Trophoblast cell (in vitro differentiated cells and primary cell): Measurements from ENCODE around the gene SMAP1.

ENCODE experiments used
- DNase-seq, 2 donors: peaks; one replicate each; pipeline ENCODE4 v3.0.0-alpha.2; 2016
- H2AFZ ChIP-seq: 2 replicates; pipeline ENCODE4 v1.6.1; 2013; ENCODE audit warnings: low read length, moderate library complexity, mild to moderate bottlenecking; ENCODE audit not compliant: insufficient read depth, poor library complexity
- H2AK5ac ChIP-seq: 2 replicates; pipeline ENCODE4 v1.6.1; 2013; ENCODE audit warnings: mild to moderate bottlenecking, low read length
- H2BK120ac ChIP-seq: 2 replicates; pipeline ENCODE4 v1.6.1; 2013; ENCODE audit warnings: low read length, mild to moderate bottlenecking, moderate library complexity; ENCODE audit not compliant: insufficient read depth, poor library complexity
- H2BK12ac ChIP-seq: 2 replicates; pipeline ENCODE4 v1.6.1; 2013; ENCODE audit warnings: mild to moderate bottlenecking, low read length, moderate library complexity
- H2BK5ac ChIP-seq: 2 replicates; pipeline ENCODE4 v1.6.1; 2013; ENCODE audit warnings: low read length, low read depth, moderate library complexity, mild to moderate bottlenecking; ENCODE audit not compliant: poor library complexity
- H3K14ac ChIP-seq: 2 replicates; pipeline ENCODE4 v1.6.1; 2013; ENCODE audit warnings: mild to moderate bottlenecking, low read length
- H3K18ac ChIP-seq: 2 replicates; pipeline ENCODE4 v1.6.1; 2013; ENCODE audit warnings: mild to moderate bottlenecking, low read length
- H3K23ac ChIP-seq: 2 replicates; pipeline ENCODE4 v1.6.1; 2013; ENCODE audit warnings: low read length
- H3K27ac ChIP-seq: 2 replicates; pipeline ENCODE4 v1.5.1; 2013; ENCODE audit warnings: low read depth, mild to moderate bottlenecking, inconsistent platforms, low read length, moderate library complexity
- H3K27me3 ChIP-seq: 2 replicates; pipeline ENCODE4 v1.6.1; 2013; ENCODE audit warnings: inconsistent platforms, mild to moderate bottlenecking, low read length, moderate library complexity; ENCODE audit not compliant: insufficient read depth
- H3K36me3 ChIP-seq, 2 experiments: 1 replicate in 1 of 2; 2 replicates in 1 of 2; pipeline ENCODE4 v1.6.1; 2013; ENCODE audit warnings: low read length in 2 of 2, mild to moderate bottlenecking in 2 of 2, moderate library complexity in 1 of 2; ENCODE audit not compliant: insufficient read depth in 2 of 2, control insufficient read depth in 1 of 2
- H3K4ac ChIP-seq: 2 replicates; pipeline ENCODE4 v1.6.1; 2013; ENCODE audit warnings: low read depth, mild to moderate bottlenecking, low read length, moderate library complexity
- H3K4me1 ChIP-seq, 2 experiments: 1 replicate in 1 of 2; 2 replicates in 1 of 2; pipeline ENCODE4 v1.6.1; 2013; ENCODE audit warnings: low read length in 2 of 2, mild to moderate bottlenecking in 2 of 2, moderate library complexity in 1 of 2; ENCODE audit not compliant: insufficient read depth in 2 of 2, control insufficient read depth in 1 of 2
- H3K4me2 ChIP-seq: 2 replicates; pipeline ENCODE4 v1.6.1; 2013; ENCODE audit warnings: inconsistent platforms, mild to moderate bottlenecking, low read length, moderate library complexity
- H3K4me3 ChIP-seq: 2 replicates; pipeline ENCODE4 v1.5.1; 2013; ENCODE audit warnings: mild to moderate bottlenecking, low read depth, low read length, inconsistent platforms
- H3K79me1 ChIP-seq: one replicate; pipeline ENCODE4 v1.6.1; 2013; ENCODE audit warnings: low read length
- H3K79me2 ChIP-seq: 2 replicates; pipeline ENCODE4 v1.6.1; 2013; ENCODE audit warnings: low read length, mild to moderate bottlenecking; ENCODE audit not compliant: control insufficient read depth, insufficient read depth, poor library complexity
- H3K9ac ChIP-seq: 2 replicates; pipeline ENCODE4 v1.6.1; 2013; ENCODE audit warnings: mild to moderate bottlenecking, low read length
- H3K9me3 ChIP-seq: 2 replicates; pipeline ENCODE4 v1.6.1; 2013; ENCODE audit warnings: low read depth, mild to moderate bottlenecking, control low read depth, inconsistent platforms, low read length; ENCODE audit not compliant: insufficient read depth
- H4K12ac ChIP-seq: 2 replicates; pipeline ENCODE4 v1.6.1; 2013; ENCODE audit warnings: low read depth, mild to moderate bottlenecking, low read length, moderate library complexity
- H4K8ac ChIP-seq: 2 replicates; pipeline ENCODE4 v1.6.1; 2013; ENCODE audit warnings: low read depth, mild to moderate bottlenecking, low read length, moderate library complexity
- H4K91ac ChIP-seq: one replicate; pipeline ENCODE4 v1.6.1; 2013; ENCODE audit warnings: low read depth, mild to moderate bottlenecking, low read length, moderate library complexity
- WGBS: extraction: QIAGEN DNeasy Blood & Tissue Kit; methylation state at CpG from one replicate; pipeline ENCODE4 v1.1.7; 2013; ENCODE audit warnings: missing lambda C conversion rate; ENCODE audit not compliant: insufficient read length, insufficient coverage; ENCODE audit errors: extremely low coverage; 5-methylcytosine and 5-hydroxymethylcytosine counted together

The SMAP1 gene

DNA sequence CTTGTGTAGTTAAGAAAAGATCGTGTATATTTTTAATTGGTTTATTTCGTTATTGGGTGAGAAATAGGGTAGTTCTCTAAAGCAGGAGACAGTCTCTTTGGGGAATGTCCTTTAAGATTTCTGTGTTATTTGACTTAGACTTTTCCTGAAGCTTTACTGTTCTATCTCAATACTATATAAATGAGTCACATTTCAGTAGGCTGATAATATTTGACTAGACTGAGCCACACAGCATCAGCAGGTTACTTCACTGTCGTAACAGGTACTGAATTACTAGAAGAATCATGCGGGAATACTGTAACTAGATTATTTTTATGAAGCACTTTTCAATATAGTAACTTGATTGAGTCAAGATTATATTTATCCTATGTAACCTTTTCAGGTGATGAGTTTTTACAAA, 1.4 kb downstream of the SMAP1 start:
- Histone ChIP-seq H3K4me2 (no peak overlapping the region), H2AK5ac (no peak overlapping the region), H2BK120ac (no peak overlapping the region), H4K91ac (no peak overlapping the region), H2BK12ac (no peak overlapping the region), H3K4me3 (no peak overlapping the region), H4K8ac (no peak overlapping the region), H3K9me3 (no peaks in the 10 kb centered on the region), H3K79me2 (peaks cover 5% of the 10 kb centered on the region), H3K27ac (no peak overlapping the region), H3K14ac (no peak overlapping the region), H3K18ac (no peak overlapping the region), H4K12ac (no peak overlapping the region), H3K79me1 (peaks cover 9% of the 10 kb centered on the region), H3K4ac (no peak overlapping the region), H3K27me3 (no peaks in the 10 kb centered on the region), H3K4me1 (peaks cover 4 to 8% of the 10 kb centered on the region in 2 experiments), H3K23ac (no peak overlapping the region), H2AFZ (no peak overlapping the region), H3K36me3 (no peaks in the 10 kb centered on the region), H3K9ac (no peak overlapping the region), H2BK5ac (no peak overlapping the region)
- 100% methylated on average over 2 of the region's 4 CpGs for WGBS
- DNase-seq = peak in 1 of 2 donors; percentile 14

DNA sequence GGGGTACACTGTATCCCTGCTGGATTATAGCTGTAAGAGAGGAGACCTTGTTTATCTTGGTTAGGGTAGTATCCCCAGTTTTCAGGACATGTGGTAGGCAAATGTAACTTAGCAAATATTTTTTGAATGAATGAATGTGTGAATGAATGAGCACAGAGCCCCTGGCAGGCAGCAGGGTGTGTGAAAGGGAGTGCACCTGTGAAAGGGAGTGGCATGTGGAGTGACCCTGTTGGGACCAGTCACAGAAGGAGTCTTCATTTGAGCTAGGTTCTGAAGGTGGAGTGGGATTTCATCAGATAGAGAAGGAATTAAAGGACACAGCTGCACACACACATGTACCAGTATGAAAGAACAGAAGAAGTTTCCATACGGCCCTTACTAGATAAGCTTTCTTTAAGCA, 4.9 kb downstream of the SMAP1 start:
- no peaks in the 10 kb centered on the region for H3K9me3 ChIP-seq
- H3K4me3 ChIP-seq = no peak overlapping the region

DNA sequence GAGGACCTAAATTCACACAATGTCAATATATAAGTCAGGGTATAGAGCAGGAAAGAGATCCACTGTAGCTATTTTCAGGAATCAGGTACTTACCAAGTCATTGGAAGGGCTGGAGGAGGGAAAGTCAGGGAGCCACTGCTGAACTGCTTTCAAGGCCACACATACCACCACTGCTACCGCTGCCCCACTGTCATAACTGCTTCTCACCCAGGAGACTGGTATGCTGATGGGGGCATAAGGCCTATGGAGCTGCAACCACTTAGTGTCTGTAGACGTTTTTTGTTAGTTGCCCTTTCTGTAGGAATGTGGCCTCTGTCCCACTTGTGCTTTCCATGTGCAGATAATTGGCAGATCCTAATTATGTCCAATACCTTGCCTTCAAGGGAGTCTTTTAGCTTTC, 5.4 kb downstream of the SMAP1 start:
- H3K27ac ChIP-seq = no peak overlapping the region

More for the DNA sequence above, 4.9 kb downstream of the SMAP1 start:
- Histone ChIP-seq H3K79me1 (peaks cover 7% of the 10 kb centered on the region), H3K9ac (no peak overlapping the region), H2AK5ac (no peak overlapping the region), H4K8ac (no peak overlapping the region), H3K4me2 (no peak overlapping the region), H2BK12ac (no peak overlapping the region), H3K14ac (no peak overlapping the region), H3K27me3 (no peaks in the 10 kb centered on the region), H3K23ac (no peak overlapping the region), H4K12ac (no peak overlapping the region), H2BK5ac (no peak overlapping the region), H2BK120ac (no peak overlapping the region), H4K91ac (no peak overlapping the region), H3K79me2 (peaks cover 6% of the 10 kb centered on the region), H3K4me1 (peaks cover 4 to 8% of the 10 kb centered on the region in 2 experiments), H2AFZ (no peak overlapping the region), H3K36me3 (no peaks in the 10 kb centered on the region), H3K18ac (no peak overlapping the region), H3K4ac (no peak overlapping the region), H3K27ac (no peak overlapping the region)
- DNase-seq = no peak
- no CpG with 5 or more reads among the region's 1 CpG for WGBS

DNA sequence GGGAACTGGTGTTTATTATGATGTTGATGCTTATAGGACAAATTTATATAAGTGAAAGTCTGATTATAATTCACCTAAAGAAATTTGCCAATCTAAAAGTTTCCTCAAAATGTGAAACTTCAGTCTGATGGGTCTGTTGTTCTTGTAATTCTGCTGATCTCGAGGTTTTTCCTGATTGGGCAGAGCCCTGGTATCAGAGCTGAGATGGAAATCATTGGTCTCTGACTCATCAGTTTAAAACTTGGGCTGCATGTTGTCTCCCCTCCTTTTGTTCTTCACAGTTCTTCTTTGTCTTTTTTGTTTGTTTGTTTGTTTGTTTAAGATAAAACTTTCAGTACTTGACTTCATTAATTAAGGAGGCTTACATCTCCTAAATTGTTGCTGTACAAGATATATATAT, 5.9 kb downstream of the SMAP1 start:
- DNase-seq = peak in 1 of 2 donors; percentile 9
- H3K27me3 ChIP-seq = no peaks in the 10 kb centered on the region
- no peak overlapping the region for H3K23ac ChIP-seq
- H3K27ac ChIP-seq = no peak overlapping the region
- peaks cover 4 to 8% of the 10 kb centered on the region in 2 experiments for H3K4me1 ChIP-seq
- H3K79me1 ChIP-seq = no peaks in the 10 kb centered on the region
- H2AK5ac ChIP-seq = no peak overlapping the region
- H3K4ac ChIP-seq = no peak overlapping the region
- H3K9me3 ChIP-seq = no peaks in the 10 kb centered on the region
- no peak overlapping the region for H3K9ac ChIP-seq
- H3K79me2 ChIP-seq = peaks cover 3% of the 10 kb centered on the region
- no peak overlapping the region for H2BK12ac ChIP-seq
- no peak overlapping the region for H3K4me2 ChIP-seq
- no peak overlapping the region for H4K8ac ChIP-seq
- no peak overlapping the region for H3K18ac ChIP-seq
- H3K4me3 ChIP-seq = no peak overlapping the region
- H4K91ac ChIP-seq = no peak overlapping the region
- no peak overlapping the region for H2AFZ ChIP-seq
- no peaks in the 10 kb centered on the region for H3K36me3 ChIP-seq
- H3K14ac ChIP-seq = no peak overlapping the region
- H2BK5ac ChIP-seq = no peak overlapping the region
- H4K12ac ChIP-seq = no peak overlapping the region
- WGBS = no CpG with 5 or more reads among the region's 1 CpG
- no peak overlapping the region for H2BK120ac ChIP-seq

More for the DNA sequence above, 5.4 kb downstream of the SMAP1 start:
- Histone ChIP-seq H3K4ac (no peak overlapping the region), H2AFZ (no peak overlapping the region), H2BK12ac (no peak overlapping the region), H3K18ac (no peak overlapping the region), H4K91ac (no peak overlapping the region), H3K79me1 (peaks cover 3% of the 10 kb centered on the region), H3K27me3 (no peaks in the 10 kb centered on the region), H4K12ac (no peak overlapping the region), H2BK120ac (no peak overlapping the region), H4K8ac (no peak overlapping the region), H2AK5ac (no peak overlapping the region), H3K23ac (no peak overlapping the region), H3K4me3 (no peak overlapping the region), H3K9me3 (no peaks in the 10 kb centered on the region), H3K36me3 (no peaks in the 10 kb centered on the region), H2BK5ac (no peak overlapping the region), H3K4me1 (peaks cover 4 to 8% of the 10 kb centered on the region in 2 experiments), H3K14ac (no peak overlapping the region), H3K9ac (no peak overlapping the region), H3K79me2 (peaks cover 3% of the 10 kb centered on the region), H3K4me2 (peak overlapping the region; percentile 19)
- no CpG with 5 or more reads among the region's 2 CpGs for WGBS
- DNase-seq = no peak
